GM21423 (cell line): Measurements from ENCODE around the gene TRIP13.

ENCODE experiments used
- ATAC-seq: cut with Tn5 transposase; IDR thresholded peaks from one replicate; pipeline ENCODE4 v1.9.1; 2021; ENCODE audit warnings: mild to moderate bottlenecking, moderate library complexity; ENCODE audit not compliant: unreplicated experiment

Gene TRIP13

GRCh38 chr5:854217-854616 is 38.5 kb upstream of the TRIP13 start:
- no peak for ATAC-seq

DNA sequence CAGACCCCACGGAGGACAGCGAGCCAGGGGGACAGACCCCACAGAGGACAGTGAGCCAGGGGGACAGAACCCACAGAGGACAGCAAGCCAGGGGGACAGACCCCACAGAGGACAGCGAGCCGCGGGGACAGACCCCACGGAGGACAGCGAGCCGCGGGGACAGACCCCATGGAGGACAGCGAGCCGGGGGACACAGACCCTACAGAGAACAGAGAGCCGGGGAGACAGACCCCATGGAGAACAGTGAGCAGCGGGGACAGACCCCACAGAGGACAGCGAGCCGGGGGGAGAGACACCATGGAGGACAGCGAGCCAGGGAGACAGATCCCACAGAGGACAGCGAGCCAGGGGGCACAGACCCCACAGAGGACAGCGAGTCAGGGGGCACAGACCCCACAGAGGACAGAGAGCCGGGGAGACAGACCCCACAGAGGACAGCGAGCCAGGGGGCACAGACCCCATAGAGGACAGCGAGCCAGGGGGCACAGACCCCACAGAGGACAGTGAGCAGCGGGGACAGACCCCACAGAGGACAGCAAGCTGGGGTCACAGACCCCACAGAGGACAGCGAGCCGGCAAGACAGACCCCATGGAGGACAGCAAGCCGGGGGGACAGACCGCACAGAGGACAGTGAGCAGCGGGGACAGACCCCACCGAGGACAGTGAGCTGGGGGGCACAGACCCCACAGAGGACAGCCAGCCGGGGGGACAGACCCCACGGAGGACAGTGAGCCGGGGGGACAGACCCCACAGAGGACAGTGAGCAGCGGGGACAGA is 37.5 kb upstream of the TRIP13 start:
- no peak for ATAC-seq

- ATAC-seq: no peak
Measured at GRCh38 chr5:855771-856530, 36.7 kb upstream of the TRIP13 start.

- no peak for ATAC-seq
Measured at GRCh38 chr5:856531-857425, 35.9 kb upstream of the TRIP13 start.

DNA sequence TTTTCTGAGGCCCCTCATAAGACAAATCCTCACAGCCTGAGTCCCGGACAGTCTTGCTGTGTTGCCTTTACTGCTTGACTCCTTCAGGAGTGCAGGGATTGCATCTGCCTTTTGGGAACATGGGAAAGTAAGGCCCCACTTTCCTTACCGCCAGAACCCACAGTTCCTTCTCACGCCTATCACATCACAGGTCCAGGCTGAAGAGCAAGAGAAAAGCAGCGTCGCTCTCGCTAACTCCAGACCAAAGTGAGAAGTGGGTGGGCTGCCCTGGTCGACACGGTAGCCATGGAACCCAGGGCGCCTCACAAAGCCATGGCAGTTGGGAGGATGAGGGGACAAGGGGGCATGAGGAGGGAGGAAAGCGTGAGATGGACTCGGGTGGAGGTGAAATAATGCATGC is 34.0 kb upstream of the TRIP13 start:
- ATAC-seq: no peak

- ATAC-seq: no peak
Measured at GRCh38 chr5:859391-859790, 33.3 kb upstream of the TRIP13 start.

GRCh38 chr5:859798-860296 is 32.8 kb upstream of the TRIP13 start:
- no peak for ATAC-seq

- ATAC-seq: no peak
Measured at GRCh38 chr5:860506-861150, 32.1 kb upstream of the TRIP13 start.

DNA sequence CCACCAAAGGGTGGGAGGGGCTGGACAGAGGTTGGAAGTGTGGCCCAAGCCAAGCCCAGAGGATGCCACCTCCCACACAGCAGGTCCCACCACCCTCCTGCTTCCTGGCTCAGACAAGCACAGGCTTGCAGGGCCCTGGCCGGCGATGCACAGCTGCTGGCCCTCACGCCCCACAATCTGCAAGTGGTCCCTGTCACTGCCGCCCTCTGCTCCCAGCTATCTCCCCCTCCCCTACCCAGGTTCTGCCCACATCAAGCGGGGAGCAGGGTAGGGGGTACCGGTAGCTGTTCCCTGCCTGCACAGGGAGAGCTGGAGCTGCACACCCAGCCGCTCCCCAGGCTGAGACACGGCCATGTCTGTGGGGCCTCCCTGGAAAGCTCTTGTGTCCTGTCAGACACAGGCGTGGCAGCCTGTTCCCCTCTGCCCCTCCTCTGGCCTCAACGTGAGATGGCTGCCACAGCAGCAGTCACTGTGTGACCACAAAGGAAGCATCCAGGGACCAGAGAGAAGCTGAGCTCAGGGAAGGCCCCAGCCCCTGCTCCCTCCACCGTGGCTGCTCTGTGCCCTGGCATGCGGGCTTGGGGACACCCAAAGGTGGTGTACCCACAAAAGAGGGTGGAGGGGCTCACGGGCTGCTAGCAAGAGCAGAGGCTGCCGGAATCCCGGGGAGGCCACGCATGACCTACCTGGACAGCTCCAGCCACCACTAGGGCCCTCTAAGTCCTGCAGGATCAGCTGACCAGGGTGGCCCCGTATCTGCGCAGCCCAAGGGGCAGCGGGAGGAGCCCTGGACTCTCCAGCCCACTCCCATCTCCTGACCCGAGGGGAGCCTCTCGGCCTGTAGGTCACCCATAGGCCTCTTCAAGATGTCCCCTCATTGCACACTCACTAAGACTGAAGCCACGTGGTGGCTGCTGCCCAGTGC is 31.0 kb upstream of the TRIP13 start:
- no peak for ATAC-seq

DNA sequence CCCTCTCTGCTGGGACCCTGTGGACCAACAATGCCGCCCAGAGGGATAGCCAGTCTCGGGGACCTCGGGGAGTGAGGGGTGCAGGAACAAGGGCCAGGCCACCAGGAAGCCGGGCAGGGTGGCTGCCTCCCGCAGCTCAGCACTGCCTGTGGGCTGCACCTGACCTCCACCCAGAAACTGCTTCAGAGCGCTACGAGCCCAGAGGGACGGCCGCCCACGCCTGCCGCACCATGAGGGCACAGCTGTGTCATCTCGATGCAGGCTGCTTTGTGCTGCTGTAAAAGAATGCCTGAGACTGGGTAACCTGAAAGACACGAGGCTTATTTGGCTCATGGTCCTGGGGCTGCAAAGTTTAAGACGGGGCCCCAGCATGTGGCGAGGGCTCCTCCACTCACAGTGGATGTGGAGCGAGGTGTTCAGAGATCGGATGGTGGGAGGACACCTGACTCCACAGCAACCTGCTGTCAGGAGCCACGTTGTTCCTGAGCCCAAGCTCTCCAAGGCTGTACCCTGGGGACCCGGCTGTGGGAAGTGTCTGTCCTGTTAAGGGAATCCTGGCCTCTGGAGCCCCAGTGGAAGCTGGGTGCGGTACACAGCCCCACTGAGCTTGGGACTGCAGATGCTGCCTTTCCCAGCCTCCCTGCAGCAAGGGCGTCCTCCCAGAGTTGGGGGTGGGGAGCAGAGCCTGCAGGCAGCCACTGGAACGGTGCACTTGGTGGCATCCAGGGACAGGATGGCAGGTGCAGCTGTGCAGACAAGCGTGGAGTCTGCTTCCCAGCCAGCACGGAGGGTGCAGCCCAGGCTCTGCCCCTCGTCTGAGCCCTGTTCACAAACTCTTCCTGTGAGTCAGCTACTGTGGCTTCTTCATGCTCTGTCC is 30.1 kb upstream of the TRIP13 start:
- no peak for ATAC-seq

- ATAC-seq: no peak
Measured at GRCh38 chr5:863244-863805, 29.4 kb upstream of the TRIP13 start.

- ATAC-seq: no peak
Measured at GRCh38 chr5:864492-865167, 28.1 kb upstream of the TRIP13 start.

DNA sequence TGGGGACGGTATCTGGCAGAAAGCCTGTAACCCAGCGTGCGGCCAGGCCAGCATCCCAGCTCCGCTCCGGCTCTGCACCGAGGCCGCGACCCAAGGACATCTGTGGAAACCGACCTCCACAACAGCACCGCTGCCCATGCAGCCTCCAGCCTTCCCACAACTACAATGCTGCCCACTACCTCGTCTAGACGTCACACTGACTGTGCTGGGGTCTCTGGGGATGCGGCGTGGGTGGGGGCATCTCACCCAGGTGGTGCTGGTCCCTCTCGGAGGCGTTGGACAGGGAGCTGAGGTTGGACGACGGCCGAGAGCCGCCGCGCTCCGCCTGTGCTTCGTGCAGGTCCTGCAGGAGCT is 27.5 kb upstream of the TRIP13 start:
- no peak for ATAC-seq

GRCh38 chr5:865771-866170 is 26.9 kb upstream of the TRIP13 start:
- no peak for ATAC-seq

DNA sequence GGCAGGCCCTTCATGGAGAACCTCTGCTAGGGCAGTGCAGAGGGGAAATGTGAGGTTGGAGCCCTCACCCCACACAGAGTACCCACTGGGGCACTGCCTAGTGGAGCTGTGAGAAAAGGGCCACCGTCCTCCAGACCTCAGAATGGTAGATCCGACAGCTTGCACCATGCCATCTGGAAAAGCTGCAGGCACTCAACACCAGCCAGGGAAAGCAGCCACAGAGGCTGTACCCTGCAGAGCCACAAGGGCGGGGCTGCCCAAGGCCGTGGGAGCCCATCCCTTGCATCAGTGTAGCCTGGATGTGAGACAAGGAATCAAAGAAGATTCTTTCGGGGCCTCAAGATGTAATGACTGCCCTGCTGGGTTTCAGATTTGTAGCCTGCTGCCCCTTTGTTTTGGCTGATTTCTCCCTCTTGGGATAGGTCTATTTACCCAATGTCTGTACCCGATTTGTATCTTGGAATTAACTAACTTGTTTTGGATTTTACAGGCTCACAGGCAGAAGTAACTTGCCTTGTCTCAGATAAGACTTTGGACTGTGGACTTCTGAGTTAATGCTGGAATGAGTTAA is 25.3 kb upstream of the TRIP13 start:
- no peak for ATAC-seq

- no peak for ATAC-seq
Measured at GRCh38 chr5:868428-869135, 24.1 kb upstream of the TRIP13 start.

GRCh38 chr5:870956-871355 is 21.7 kb upstream of the TRIP13 start:
- no peak for ATAC-seq
